Fibroblast of the conjunctiva (primary cell): ENCODE results near the gene TRH.
"Not testable (repeated sequence)": the region's sequence is repeated elsewhere in the genome, so short reads cannot be mapped to it uniquely, and the experiment has no call there.

Experiments
- DNase-seq: peaks from one replicate; pipeline ENCODE4 v3.0.0-alpha.2; 2010; ENCODE audit warnings: low read depth

The TRH gene

DNA sequence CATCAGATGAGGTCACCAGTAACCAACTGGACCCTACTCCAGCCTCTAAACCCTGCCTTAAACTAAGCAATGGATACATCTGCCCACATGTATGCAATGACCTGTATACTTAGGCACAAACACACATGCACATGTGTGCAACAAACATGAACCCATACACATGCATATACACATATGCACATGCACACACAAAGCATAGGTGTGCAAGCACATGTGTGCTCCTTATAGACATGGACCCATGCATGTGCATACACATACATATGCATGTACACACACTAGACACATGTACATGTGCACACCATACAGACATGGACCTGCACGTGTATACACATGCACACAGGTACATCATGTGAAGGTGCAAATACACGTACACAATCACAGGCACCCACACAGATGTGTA is 8.6 kb upstream of the TRH start:
- DNase-seq: no peak

GRCh38 chr3:129966876-129967275 is 7.6 kb upstream of the TRH start:
- no peak for DNase-seq

- no peak for DNase-seq
Measured at GRCh38 chr3:129967761-129968160, 6.8 kb upstream of the TRH start.

DNA sequence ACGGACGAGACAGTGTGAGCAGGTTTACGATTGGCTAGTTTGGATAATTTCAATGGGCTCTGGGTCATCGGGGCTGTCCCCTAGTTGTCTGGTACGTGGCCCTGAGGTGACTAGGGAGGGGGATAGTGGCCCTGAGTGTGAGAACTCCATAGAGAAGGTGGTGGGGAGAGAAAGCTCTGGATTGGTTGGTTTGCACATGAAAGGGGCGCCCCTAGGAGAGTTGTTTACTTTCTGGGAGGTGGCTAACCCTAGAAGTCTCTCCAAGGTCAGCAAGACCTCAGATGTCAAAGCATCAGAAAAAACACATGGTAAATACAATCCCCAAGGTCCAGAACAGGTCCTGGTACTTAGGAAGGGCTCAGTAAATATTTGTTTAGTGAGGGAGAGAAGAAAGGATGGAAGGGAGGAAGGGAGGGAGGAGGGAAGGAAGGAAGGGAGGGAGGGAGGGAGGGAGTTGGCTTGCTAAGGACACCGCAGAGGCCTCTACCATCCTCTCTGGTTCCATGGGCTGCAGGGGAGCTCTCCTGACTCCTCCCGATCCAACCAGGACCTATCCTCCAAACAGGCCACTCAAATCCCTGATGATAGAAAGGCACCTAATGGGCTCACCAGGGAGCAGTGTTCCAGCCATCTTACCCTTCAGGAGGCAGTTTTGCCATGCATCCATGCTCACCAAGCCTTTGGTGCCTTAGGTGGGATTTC is 3.0 kb upstream of the TRH start:
- DNase-seq: no peak

GRCh38 chr3:129972301-129972700 is 2.2 kb upstream of the TRH start:
- DNase-seq: no peak

GRCh38 chr3:129973853-129974563 is 512 bp upstream of the TRH start:
- DNase-seq: no peak

GRCh38 chr3:129974833-129975704 is 549 bp downstream of the TRH start:
- no peak for DNase-seq

- DNase-seq: no peak
Measured at GRCh38 chr3:129975705-129976048, 1.2 kb downstream of the TRH start.

GRCh38 chr3:129976286-129976685 is 1.8 kb downstream of the TRH start:
- DNase-seq: no peak

DNA sequence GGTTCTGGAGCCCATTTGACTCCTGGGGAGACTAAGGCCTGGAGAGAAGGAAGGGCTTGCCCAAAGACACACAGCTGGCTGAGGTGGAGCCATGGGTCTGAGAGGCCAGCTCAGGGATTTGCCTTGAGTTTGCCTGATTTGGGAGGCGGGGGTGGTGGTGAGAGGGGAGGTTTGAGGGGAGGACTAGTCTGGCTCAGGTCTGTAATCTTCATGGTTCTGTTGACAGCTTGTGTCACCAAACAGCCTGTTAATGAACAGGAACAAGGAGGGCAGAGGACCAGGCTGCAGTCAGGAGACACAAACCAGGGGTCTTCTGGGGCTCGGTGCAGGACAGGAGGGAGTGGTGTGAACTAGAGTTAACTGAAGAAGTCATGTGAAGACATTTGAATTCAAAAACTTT is 3.6 kb downstream of the TRH start:
- no peak for DNase-seq

DNA sequence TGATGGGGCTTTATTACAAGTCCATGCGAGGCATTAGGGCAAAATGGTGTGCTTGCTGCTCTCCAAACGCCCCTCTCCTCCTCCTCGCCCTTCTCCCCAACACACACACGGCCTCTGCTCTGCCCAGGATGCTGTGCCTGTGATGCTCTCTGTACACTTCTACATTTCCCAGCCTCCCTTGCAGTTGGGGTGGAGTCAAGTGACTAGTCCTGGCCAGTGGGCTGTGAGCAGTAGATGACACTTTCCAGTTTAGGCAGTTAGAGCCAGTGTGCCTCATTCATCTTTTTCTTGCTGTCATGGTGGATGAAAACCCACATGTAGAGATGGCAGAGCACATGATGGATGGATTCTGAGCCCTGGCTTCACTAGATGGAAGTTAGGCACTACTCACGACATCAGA is 5.4 kb downstream of the TRH start:
- no peak for DNase-seq

DNA sequence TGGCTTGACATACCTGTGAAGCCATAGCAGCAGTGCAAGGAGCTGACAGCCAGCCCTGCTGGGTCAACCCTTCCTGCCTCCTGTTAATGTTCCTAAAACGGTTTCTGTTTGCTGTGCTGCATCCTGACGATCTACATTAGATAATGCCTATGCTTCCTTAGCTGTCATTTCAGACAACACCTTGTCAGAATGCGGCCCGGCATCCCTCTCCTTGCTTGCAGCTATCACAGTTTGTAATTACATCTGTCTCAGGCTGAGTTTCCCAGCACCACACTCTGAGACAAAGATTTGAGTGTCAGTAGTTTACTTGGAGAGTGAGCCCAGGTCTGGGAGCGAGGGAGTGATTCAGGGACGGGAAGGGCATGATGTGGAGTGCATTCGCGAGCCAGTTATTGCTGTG is 9.0 kb downstream of the TRH start:
- DNase-seq: no peak

DNA sequence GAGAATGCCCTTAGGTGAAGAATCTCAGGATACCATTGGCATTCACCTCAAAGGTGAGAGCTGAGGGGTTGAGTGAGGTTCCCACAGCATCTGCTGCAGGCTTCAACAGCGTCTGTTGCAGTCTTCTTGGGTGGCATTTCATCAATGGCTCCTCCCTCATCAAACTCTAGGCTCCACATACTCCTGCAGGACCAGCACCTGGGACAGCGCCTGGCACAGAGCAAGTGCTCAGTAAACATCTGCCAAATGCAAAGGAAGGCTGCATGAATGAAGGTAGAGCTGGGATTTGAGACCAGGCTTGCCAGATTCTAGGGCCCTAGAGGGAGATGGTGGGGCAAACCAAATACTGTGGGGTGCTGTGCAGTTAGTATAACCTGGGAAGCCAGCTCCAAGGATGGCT is 9.6 kb downstream of the TRH start:
- no peak for DNase-seq

- DNase-seq: no peak
Measured at GRCh38 chr3:129985113-129985512, 10.6 kb downstream of the TRH start.

DNA sequence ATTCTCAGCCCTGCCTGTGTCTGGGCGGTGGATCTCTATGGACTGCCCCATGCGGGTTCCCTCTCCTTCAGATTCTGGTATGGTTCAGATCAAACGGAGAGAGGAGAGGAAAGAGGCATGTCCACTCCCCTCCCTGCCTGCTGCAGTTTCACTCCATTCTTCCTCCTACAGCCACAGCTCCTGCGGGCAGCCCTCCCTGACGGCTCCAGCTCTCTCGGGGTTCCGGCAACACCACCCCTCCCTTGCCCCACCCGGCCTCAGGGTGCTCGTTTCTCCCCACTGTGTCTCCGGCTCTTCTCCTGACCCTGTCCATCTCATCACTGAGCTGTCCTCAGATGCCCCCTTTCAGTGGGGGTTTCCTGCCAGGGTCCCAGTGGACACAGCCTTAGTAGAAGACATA is 13.9 kb downstream of the TRH start:
- DNase-seq: no peak

DNA sequence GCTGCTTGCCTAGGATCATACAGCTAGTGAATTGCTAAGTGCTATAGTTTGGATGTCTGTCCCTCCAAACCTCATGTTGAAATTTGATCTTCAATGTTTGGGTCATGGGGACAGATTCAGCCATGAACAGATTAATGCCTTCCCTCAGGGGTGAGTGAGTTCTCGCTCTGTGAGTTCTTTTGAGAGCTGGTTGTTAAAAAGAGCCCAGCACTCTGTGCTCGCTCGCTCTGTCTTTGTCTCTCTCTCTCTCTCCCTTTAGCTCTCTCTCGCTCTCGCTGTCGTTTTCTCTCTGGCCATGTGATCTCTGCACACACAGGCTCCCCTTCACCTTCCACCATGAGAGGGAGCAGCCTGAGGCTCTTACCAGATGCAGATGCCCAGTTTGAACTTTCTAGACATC is 14.9 kb downstream of the TRH start:
- no peak for DNase-seq

GRCh38 chr3:129992781-129993180 is 18.3 kb downstream of the TRH start:
- no peak for DNase-seq

- DNase-seq: no peak
Measured at GRCh38 chr3:129994883-129995559, 20.5 kb downstream of the TRH start.

DNA sequence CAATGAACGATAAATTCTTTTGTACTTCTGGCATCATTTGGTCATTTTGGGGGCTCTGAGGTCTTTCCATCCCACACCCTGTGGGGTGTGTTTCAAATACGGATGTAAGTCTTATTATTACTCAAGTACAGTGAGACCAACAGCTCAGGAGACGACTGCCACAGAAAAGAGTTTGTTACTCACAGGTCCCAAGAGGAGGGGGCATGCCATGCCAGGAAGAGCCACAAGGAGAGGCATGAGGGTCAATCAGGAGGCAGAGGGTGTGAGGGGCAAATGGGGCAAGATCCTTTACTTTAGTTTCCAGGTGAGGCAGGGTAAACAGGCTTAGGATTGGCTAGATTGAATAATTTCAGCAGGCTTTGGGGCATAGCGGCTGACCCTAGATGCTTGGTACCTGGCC is 21.6 kb downstream of the TRH start:
- no peak for DNase-seq

GRCh38 chr3:129999176-129999575 is 24.7 kb downstream of the TRH start:
- DNase-seq: not testable (repeated sequence)

DNA sequence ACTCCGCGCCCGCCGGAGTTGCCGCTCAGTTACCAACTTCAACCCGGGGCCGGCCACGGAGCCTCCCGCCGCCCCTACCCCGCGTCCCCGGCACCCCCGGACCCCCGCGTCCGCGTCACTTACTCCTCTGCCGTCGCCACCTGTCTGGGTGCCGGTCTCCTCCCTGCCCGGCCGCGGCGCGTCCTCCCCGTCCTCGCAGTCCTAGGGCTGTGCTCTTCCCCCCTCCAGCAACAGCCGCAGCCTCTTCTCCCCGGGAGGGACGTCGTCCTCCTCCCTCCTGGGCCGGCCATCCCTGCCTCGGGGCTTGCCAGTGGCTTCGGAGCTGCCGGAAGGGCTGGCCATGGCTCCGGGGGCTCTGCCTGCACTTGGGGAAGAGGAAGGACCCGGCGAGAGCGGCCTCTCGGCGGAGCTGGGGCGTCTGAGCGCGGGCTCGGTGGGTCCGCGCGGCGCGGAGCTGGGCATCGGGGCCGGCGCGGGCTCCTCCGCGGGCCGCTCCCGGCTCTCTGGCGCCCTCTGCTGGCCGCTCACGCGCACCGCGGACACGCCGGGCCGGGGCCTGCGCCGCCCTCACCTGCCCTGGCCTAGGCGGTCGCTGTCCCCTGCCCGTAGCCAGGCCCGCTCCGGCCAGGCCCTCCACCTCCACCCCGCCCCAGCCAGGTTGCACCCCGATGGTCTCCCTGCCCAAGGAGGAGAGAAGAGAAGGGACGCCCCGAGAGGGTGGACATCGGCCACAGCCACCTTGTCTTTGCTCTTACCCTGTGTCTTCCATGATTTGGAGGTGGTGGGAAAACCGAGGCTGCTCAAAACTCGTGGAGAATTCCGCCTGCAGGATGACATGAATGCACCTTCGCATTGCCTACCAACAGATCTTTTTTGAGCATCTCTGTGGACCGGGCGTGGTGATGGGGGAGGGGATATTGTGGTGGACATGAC is 28.4 kb downstream of the TRH start:
- not testable (repeated sequence) for DNase-seq
